Smooth muscle cell of bladder (primary cell): Measurements from ENCODE around the gene AZU1. TPM values are rescaled to one million over a fixed set of nuclear protein-coding genes. Genes with fewer than 3 reads are reported as not detected.

Source experiments
- total RNA-seq: library from RNA; depleted of rRNA; stranded (reverse); fragments of >200 nt; gene quantifications from 2 replicates; pipeline ENCODE4 v1.2.3, GENCODE V29; 2014

AZU1 gene, protein sequence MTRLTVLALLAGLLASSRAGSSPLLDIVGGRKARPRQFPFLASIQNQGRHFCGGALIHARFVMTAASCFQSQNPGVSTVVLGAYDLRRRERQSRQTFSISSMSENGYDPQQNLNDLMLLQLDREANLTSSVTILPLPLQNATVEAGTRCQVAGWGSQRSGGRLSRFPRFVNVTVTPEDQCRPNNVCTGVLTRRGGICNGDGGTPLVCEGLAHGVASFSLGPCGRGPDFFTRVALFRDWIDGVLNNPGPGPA
- total RNA-seq = 0.18 TPM in 1 of 2 replicates, not detected in the other

DNA sequence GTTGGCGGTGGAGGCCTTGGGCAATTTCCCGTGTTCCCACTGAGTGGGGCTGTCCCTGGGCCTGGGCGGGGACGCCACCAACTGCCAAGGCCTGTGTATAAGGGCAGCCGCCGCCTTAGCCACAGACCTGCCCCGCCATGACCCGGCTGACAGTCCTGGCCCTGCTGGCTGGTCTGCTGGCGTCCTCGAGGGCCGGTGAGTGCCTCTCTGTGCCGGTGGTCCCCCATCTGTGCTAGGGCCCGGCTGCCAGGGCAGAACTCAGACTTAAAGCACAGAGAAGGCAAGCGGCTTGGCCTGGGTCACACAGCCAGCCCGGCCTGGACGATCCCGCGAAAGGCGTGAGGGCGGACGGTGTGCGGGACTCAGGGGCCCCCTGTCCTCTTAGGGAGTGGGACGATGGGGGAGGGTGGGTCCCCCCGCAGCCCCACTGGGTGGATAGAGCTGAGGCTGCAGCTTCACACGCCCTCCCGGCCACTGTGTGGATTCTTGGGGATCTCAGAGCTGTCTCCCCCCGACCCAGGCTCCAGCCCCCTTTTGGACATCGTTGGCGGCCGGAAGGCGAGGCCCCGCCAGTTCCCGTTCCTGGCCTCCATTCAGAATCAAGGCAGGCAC is at the start of gene AZU1:
Gene AZU1, plus strand, starts transcription at position 128 of the 612 bp plus-strand sequence. Its CDS starts 10 bp downstream, at position 138.

DNA sequence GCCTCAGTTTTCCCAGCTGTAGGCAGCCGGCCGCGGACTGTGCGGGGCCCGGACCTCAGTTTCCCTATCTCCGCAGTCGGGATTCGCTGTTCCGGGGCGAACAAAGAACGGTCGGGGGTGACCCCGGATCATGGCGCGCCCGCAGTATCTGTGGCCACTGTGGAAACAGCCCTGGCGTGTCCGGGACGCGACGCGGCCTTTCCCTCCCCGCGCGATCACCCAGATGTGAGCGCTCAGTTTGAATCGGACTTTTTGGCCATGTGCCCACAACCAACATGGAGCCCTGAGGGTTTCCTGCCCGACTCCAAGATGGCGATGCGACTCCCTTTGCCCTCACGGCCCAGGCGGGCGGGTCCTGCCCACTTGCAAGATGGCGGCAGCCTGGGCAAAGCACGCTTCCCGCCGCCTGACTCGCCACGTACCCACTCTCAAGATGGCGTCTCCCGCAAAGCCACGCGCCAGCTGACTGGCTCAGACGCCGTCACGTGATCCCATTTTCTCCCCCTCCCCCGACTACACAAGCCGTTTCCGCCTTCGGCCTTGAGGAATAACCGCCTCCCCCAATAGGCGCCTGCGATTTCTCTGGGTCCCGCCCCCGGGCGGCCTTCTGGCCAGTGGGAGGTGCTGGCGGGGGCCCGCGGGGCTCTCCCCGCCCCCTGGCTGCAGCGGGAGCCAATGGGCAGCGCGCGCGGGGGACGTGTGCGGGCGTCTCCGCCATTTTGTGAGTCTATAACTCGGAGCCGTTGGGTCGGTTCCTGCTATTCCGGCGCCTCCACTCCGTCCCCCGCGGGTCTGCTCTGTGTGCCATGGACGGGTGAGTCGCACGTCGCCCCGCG is 30.7 kb upstream of the AZU1 start, which contains the start of gene PTBP1:
Gene PTBP1, plus strand, starts transcription at position 761 of the 836 bp plus-strand sequence. Its CDS starts 46 bp downstream, at position 807.

GRCh38 chr19:821825-822503 is 5.7 kb upstream of the AZU1 start, which contains the start of gene PLPPR3:
Gene PLPPR3 (minus strand): TSS chr19:821955. CDS start chr19:821559, 396 bp downstream.

GRCh38 chr19:840519-841206 is 13.0 kb downstream of the AZU1 start, which contains the start of gene PRTN3:
Gene PRTN3 (plus strand): TSS chr19:840999. CDS start chr19:841009, 10 bp downstream.

DNA sequence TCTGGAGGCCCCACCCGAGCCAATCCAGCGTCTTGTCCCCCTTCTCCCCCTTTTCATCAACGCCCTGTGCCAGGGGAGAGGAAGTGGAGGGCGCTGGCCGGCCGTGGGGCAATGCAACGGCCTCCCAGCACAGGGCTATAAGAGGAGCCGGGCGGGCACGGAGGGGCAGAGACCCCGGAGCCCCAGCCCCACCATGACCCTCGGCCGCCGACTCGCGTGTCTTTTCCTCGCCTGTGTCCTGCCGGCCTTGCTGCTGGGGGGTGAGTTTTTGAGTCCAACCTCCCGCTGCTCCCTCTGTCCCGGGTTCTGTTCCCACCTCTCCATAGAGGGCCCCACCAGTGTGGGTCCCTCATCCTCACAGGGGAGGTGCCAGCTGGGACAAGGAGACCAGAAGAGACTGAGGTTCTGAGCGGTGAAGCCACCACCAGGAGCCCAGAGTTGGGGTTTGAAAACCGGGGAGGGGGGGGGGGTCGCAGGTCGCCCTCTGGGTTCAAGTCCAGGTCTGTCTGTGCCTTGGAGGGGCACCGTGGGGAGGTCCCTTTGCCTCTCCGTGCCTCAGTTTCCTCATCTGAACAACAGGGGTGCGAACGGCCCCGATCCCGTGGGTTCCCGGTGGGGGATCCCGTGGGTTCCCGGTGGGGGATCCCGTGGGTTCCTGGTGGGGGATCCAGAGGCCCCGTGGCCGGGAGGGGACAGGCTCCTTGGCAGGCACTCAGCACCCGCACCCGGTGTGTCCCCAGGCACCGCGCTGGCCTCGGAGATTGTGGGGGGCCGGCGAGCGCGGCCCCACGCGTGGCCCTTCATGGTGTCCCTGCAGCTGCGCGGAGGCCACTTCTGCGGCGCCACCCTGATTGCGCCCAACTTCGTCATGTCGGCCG is 24.7 kb downstream of the AZU1 start, which contains the start of gene ELANE:
Gene ELANE, plus strand, starts transcription at position 168 of the 878 bp plus-strand sequence. Its CDS starts 26 bp downstream, at position 194.

DNA sequence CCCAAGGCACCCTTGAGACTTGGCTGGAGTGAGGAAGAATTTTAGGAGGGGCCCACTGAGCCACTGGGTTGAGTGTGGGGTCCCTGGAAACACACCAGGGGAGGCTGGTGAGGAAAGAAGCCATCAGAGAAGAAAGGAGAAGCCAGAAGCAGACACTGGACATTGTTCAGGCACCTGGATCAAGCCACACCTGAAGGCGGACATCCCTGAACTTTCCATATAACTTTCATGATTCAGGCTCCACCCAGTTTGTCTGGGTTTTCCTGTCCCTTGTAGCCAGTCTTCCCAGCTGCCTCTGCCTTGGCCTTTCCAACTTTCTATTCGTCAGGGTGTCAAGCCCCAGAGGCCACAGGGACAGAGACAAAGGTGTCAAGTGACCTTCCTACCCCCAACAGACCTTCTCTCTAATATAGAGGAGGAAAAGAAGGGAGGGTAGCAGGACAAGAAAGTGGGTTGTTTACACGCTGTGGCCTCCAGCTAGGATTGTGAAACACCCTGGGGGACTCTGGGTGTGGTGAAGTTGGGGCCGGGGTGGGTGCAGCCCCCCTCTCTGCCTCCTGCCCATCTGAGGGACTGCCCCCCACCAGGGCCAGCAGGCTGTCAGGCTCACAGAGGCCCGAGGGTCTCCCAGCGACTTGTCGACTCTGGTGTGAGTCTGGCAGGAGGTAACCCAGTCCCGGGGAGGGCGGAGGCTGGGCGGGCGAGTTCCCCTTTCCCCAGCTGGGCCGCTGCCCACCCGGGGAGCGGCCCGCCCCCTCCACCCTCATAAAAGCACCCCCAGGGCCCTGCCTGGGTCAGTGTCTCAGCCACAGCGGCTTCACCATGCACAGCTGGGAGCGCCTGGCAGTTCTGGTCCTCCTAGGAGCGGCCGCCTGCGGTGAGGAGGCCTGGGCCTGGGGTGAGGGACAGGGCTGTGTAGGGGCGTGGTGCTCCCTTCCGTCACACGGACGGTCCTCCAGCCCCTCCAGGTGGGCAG is 31.5 kb downstream of the AZU1 start, which contains the start of gene CFD:
Gene CFD, plus strand, starts transcription at position 797 of the 976 bp plus-strand sequence. Its CDS starts 26 bp downstream, at position 823.

Other genes starting within 250 kb of the AZU1 start
- gene HCN2, start 238.0 kb upstream of the AZU1 start, total RNA-seq = 0.71 and 1.3 TPM in 2 replicates
- 15.2 and 19.7 TPM in 2 replicates for gene POLRMT, start 194.3 kb upstream of the AZU1 start, total RNA-seq
- gene FGF22, start 188.0 kb upstream of the AZU1 start, total RNA-seq = under 0.01 and 0.09 TPM in 2 replicates
- gene RNF126, start 164.6 kb upstream of the AZU1 start, total RNA-seq = 15.1 and 15.2 TPM in 2 replicates
- 43.2 and 92.6 TPM in 2 replicates for gene FSTL3, start 151.4 kb upstream of the AZU1 start, total RNA-seq
- gene PRSS57, start 132.4 kb upstream of the AZU1 start, total RNA-seq = not detected in 2 replicates
- gene PALM, start 118.9 kb upstream of the AZU1 start, total RNA-seq = 4.8 and 15.6 TPM in 2 replicates
- 0.18 and 0.28 TPM in 2 replicates for gene MISP, start 76.7 kb upstream of the AZU1 start, total RNA-seq
- gene PTBP1, start 30.4 kb upstream of the AZU1 start, total RNA-seq = 65.2 and 67.6 TPM in 2 replicates
- gene PLPPR3, start 5.9 kb upstream of the AZU1 start, total RNA-seq = 0.57 and 1.1 TPM in 2 replicates
- not detected in 2 replicates for gene PRTN3, start 13.2 kb downstream of the AZU1 start, total RNA-seq
- gene ELANE, start 24.5 kb downstream of the AZU1 start, total RNA-seq = 0.46 and 0.85 TPM in 2 replicates
- 61.8 and 93.7 TPM in 2 replicates for gene CFD, start 31.8 kb downstream of the AZU1 start, total RNA-seq
- gene MED16, start 65.3 kb downstream of the AZU1 start, total RNA-seq = 16.4 and 21.4 TPM in 2 replicates
- gene RNU6-9, start 65.6 kb downstream of the AZU1 start, total RNA-seq = not detected in 2 replicates
- 18.1 and 18.3 TPM in 2 replicates for gene R3HDM4, start 85.4 kb downstream of the AZU1 start, total RNA-seq
- under 0.01 TPM in 1 of 2 replicates, not detected in the other for gene KISS1R, start 89.5 kb downstream of the AZU1 start, total RNA-seq
- 16.9 and 22.2 TPM in 2 replicates for gene ARID3A, start 98.2 kb downstream of the AZU1 start, total RNA-seq
- 42.0 and 62.0 TPM in 2 replicates for gene WDR18, start 156.5 kb downstream of the AZU1 start, total RNA-seq
- 0.14 and 0.65 TPM in 2 replicates for gene GRIN3B, start 172.6 kb downstream of the AZU1 start, total RNA-seq
- 47.4 and 57.0 TPM in 2 replicates for gene TMEM259, start 193.3 kb downstream of the AZU1 start, total RNA-seq
- not detected in 2 replicates for gene RNU6-2, start 193.7 kb downstream of the AZU1 start, total RNA-seq
- 215 and 242 TPM in 2 replicates for gene CNN2, start 198.8 kb downstream of the AZU1 start, total RNA-seq
- 3.4 and 3.8 TPM in 2 replicates for gene ABCA7, start 212.3 kb downstream of the AZU1 start, total RNA-seq
- 0.85 and 1.6 TPM in 2 replicates for gene ARHGAP45, start 239.3 kb downstream of the AZU1 start, total RNA-seq